Neural cell (in vitro differentiated cells): Measurements from ENCODE around the gene PIK3R1.

Source experiments
- EP300 ChIP-seq: fragments of 450-650 bp; conservative IDR thresholded peaks from 2 replicates; pipeline ENCODE4 v1.6.1; 2014; ENCODE audit warnings: antibody characterized with exemption, mild to moderate bottlenecking, moderate library complexity; ENCODE audit not compliant: poor library complexity, severe bottlenecking
- POLR2AphosphoS5 ChIP-seq: IDR thresholded peaks from 2 replicates; pipeline ENCODE4 v1.6.1; 2012
- TAF1 ChIP-seq: IDR thresholded peaks from 2 replicates; pipeline ENCODE4 v1.6.1; 2012; ENCODE audit warnings: low read depth
- TF ChIP-seq, protein P1 (sequence below): fragments of 450-650 bp; IDR thresholded peaks from 2 replicates; pipeline ENCODE4 v1.5.1; 2014; ENCODE audit warnings: antibody characterized with exemption, mild to moderate bottlenecking, moderate library complexity; ENCODE audit not compliant: poor library complexity, severe bottlenecking

- TF ChIP-seq POLR2AphosphoS5 = no peak
- TF ChIP-seq, protein P1, sequence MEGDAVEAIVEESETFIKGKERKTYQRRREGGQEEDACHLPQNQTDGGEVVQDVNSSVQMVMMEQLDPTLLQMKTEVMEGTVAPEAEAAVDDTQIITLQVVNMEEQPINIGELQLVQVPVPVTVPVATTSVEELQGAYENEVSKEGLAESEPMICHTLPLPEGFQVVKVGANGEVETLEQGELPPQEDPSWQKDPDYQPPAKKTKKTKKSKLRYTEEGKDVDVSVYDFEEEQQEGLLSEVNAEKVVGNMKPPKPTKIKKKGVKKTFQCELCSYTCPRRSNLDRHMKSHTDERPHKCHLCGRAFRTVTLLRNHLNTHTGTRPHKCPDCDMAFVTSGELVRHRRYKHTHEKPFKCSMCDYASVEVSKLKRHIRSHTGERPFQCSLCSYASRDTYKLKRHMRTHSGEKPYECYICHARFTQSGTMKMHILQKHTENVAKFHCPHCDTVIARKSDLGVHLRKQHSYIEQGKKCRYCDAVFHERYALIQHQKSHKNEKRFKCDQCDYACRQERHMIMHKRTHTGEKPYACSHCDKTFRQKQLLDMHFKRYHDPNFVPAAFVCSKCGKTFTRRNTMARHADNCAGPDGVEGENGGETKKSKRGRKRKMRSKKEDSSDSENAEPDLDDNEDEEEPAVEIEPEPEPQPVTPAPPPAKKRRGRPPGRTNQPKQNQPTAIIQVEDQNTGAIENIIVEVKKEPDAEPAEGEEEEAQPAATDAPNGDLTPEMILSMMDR = no peak
- TF ChIP-seq EP300 = no peak
- TF ChIP-seq TAF1 = no peak
These were observed 54.3 kb downstream of the PIK3R1 start for GRCh38 chr5:68269820-68270219.
